HG03095 (cell line): ENCODE measurements around the gene SPTLC2.

Experiments
- ATAC-seq: cut with Tn5 transposase; IDR thresholded peaks from one replicate; pipeline ENCODE4 v1.9.1; 2021; ENCODE audit warnings: moderate library complexity; ENCODE audit not compliant: unreplicated experiment

SPTLC2 gene

DNA sequence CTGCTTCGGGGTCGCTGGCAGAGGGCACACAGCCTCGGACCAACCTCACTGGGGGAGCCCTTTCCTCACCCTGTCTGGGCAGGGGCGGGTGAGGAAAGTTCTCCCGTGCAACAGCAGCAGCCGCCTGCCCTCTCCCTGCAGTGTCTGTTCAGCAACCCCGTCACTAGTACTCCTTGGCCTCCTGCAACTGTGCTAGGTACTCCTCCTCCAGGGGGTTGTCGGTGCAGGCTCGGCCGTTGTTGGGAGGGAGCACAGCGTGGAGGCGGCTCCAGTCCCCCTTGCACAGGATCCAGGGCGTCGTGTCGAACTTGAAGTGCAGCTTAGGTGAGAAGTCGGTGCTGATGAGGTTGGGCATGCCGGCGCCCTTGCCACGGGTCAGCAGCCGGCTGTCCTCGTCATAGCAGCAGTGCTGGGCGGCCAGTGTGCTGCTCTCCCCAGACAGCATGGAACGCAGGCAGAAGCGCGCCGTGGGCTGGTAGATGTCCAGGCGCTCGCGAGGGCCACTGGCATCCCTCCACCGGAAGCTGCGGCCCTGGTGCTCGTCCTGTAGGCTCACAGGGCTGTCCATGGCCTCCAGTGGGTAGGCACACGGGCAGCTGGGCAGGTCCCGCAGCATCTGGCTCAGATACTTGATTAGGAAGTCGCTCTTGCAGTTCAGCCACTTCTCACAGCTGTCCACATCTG is 140.9 kb downstream of the SPTLC2 start:
- no peak for ATAC-seq

- no peak for ATAC-seq
Observed at GRCh38 chr14:77474479-77475177, 141.8 kb downstream of the SPTLC2 start.

DNA sequence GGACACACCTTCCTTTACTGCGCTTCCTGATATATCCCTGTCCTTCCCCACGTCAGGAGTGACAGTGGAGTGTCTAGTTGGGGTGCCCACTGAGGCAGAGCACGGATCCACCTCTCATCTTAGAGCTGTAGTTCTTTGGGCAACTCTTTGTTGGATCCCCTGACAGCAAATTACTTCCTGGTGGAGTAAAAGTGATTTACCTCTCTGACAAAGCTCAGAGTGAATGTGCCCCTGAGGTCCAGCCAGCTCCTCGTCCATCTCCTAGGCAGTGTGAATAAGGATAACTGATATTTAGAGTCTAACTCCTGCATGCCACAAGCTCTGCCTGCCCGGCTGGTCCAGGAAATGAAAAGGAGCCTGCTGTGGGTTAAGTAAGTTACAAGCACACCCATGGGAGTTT is 142.5 kb downstream of the SPTLC2 start:
- no peak for ATAC-seq

GRCh38 chr14:77470224-77470870 is 146.1 kb downstream of the SPTLC2 start:
- ATAC-seq, result no peak

- ATAC-seq, result no peak
Observed at GRCh38 chr14:77469539-77469938, 146.9 kb downstream of the SPTLC2 start.

DNA sequence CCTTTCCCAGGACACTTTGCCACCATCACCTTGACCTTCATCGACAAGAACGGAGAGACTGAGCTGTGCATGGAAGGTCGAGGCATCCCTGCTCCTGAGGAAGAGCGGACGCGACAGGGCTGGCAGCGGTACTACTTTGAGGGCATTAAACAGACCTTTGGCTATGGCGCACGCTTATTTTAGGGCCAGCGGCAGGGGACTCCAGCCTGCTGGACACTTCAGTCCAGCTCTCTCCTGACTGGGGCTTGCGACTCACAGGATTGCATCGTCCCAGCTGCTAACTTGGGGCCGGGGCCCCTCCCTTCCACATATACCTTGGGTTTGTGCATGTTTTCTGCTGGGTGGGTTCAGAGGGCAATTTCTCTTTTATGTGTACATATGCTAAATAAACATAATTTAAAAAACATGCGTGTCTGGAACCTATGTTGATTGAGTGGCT is 147.4 kb downstream of the SPTLC2 start:
- ATAC-seq, result no peak

- no peak for ATAC-seq
Observed at GRCh38 chr14:77467801-77468200, 148.6 kb downstream of the SPTLC2 start.

DNA sequence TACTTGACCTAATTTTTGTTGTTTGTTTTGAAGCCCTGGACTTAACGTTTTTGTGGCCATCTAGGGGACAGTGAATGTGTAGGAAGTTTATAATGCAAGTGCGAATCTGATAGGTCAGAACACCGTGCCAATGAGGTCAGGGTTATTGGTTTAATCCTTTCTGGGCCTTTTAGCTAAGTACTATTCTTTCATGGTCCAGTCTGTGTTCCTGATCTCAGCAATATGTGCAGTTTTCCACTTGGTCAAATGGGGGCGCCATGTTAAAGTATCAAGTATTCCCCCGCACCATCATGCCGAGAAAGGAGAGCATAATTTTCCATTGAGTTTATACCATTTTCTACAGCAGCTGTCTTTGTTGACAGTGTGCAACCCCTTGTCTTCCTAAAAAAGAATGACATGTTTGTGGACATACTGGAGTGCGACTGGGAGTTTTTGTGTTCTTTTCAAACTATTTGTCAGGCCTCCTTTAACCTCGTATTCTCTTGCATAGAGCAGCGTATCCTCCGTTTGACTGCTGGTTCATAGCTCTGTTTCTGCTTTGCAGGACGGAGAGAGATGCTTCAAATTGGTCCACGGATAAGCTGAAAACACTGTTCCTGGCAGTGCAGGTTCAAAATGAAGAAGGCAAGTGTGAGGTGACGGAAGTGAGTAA is 157.2 kb downstream of the SPTLC2 start:
- ATAC-seq, result no peak

GRCh38 chr14:77458249-77458950 is 158.0 kb downstream of the SPTLC2 start:
- ATAC-seq, result peak; percentile 18

DNA sequence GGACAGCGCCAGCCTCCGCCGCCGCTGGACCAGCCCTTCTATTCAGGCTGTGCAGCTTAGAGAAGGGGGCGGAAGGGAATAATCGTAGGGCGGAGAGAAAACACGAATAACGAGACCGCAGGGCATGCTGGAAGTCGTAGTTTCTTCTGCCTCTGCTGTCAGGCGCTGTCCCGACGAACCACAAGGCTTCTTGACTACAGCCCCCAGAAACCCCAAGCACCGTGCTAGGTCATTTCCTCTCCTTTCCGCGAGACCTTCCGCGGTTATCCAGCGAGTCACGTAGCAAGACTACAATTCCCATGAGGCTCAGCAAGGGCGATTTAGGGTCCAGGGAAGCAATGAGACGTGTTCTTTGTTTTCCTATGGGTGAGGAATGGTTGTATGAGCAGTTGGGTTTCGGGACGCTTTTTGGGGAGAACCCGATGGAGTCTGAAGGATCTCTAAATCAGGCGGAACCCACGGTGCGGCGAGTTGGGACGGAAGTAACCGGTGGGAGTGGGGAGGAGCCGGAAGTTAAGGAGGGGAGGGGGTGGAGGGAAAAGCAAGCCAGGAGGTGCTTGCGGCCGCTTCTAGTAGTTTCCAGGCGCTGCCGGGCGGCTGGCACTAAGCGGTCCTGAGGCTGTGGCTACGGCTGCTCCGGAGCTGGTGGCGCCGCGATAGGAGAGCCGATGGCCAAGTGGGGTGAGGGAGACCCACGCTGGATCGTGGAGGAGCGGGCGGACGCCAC is 158.8 kb downstream of the SPTLC2 start, which contains the start of the genes AHSA1 and VIPAS39:
Gene AHSA1, plus strand, starts transcription at position 572 of the 727 bp plus-strand sequence. Its CDS starts 97 bp downstream, at position 669.
Gene VIPAS39, minus strand, starts transcription at position 80 of the 727 bp plus-strand sequence. CDS start 3,499 bp downstream, outside the sequence.
- ATAC-seq, result peak; percentile 89

DNA sequence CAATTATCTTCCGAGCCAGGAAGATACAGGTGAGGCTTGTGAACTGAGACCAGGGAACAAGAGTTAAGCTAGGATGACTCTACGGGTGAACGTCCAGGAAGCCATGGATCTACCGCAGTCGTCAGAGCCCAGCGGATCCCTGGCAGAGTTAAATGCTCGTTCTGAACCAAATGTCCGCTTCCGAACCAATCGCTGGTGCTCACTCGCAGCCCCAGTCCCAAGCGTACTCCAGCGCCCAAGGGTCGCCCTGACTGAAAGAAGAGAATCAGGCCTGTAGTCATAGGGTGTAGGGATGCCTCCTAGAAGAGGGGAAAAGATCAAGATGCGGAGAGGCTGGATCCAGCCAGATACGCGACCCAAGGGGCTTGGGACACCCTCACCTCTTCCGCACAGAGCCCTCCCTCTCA is 159.3 kb downstream of the SPTLC2 start:
- peak; percentile 9 for ATAC-seq
